Measurements from ENCODE around the gene POU5F2. TPM values are rescaled to one million over a fixed set of nuclear protein-coding genes. Genes with fewer than 3 reads are reported as not detected.
A peak's percentile ranks its signal among the peaks of the same experiment; 100 is the strongest.

Gene POU5F2
- total RNA-seq, 3 donors from 2014 or later: 1.2 to 2.3 (median 1.6) TPM

GRCh38 chr5:93723681-93724080 lies 17.7 kb downstream of the POU5F2 start:
- intact Hi-C loops (cut with DNase I, micrococcal nuclease): no loop called here

DNA sequence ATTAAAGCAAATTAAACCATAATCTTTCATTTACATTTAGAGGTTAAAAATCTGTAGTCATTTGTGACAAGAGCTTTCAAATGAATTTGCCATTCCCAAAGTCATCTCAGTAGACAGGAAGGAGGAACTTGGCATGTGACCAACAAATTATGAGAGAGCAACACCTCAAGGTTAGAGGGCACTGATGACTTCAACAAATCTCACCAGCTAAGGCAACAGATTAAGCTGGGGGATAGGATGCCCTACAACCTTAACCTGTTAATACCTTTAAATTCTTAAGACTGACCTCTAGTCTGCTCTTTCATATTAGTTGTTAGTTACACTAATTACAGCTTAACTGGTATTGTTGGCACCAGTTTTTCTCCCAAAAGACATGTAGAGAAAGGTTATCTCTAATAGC lies 18.4 kb downstream of the POU5F2 start:
- DNase-seq: peak in 1 of 3 donors; percentile 10
- ATAC-seq: peak; percentile 37
- no peak for TF ChIP-seq CTCF (IDR thresholded peaks at IDR 0.05)
- no peaks in the 10 kb centered on the region for H3K36me3 ChIP-seq (ENCODE audit: low read depth)
- no peaks in the 10 kb centered on the region for H3K9me3 ChIP-seq
- intact Hi-C loops (cut with DNase I, micrococcal nuclease): no loop called here
- H3K4me3 ChIP-seq: no peak overlapping the region
- no peaks in the 10 kb centered on the region for H3K4me1 ChIP-seq (ENCODE audit: low read depth)

More at GRCh38 chr5:93723681-93724080, 17.7 kb downstream of the POU5F2 start:
- Histone ChIP-seq H3K4me1 (ENCODE audit: low read depth) (no peaks in the 10 kb centered on the region), H3K36me3 (ENCODE audit: low read depth) (no peaks in the 10 kb centered on the region), H3K9me3 (no peaks in the 10 kb centered on the region), H3K4me3 (no peak overlapping the region)
- ATAC-seq (no peak), DNase-seq (no peak)
- no peak for TF ChIP-seq CTCF (IDR thresholded peaks at IDR 0.05)

- Histone ChIP-seq H3K36me3 (ENCODE audit: low read depth) (no peaks in the 10 kb centered on the region), H3K9me3 (no peaks in the 10 kb centered on the region), H3K4me1 (ENCODE audit: low read depth) (no peaks in the 10 kb centered on the region), H3K4me3 (no peak overlapping the region)
- DNase-seq: no peak
- TF ChIP-seq CTCF (IDR thresholded peaks at IDR 0.05): no peak
- intact Hi-C loops (cut with DNase I, micrococcal nuclease): no loop called here
- ATAC-seq: no peak
These were observed 18.8 kb downstream of the POU5F2 start for GRCh38 chr5:93722588-93722987.

DNA sequence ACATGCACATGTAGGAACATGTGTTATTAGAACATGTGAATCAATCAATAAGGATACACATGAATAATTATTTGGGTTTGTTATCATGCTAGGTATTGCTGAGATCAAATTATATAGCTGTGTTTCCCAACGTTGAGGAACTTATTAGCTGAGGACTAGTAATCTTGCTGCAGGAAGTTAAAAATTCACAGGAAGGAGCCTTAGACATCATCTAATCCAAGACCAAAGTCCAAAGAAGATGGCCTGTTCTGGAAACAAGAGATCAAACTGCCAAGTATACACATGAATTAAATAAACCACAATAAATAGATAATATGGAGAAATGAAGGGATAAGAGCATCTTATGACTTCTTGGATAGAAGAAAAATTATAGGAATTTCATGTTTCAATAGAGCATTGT lies 19.9 kb downstream of the POU5F2 start:
- intact Hi-C loops (cut with DNase I, micrococcal nuclease): no loop called here
- no peak for DNase-seq
- H3K36me3 ChIP-seq (ENCODE audit: low read depth): no peaks in the 10 kb centered on the region
- no peak overlapping the region for H3K4me3 ChIP-seq
- no peaks in the 10 kb centered on the region for H3K4me1 ChIP-seq (ENCODE audit: low read depth)
- no peaks in the 10 kb centered on the region for H3K9me3 ChIP-seq
- ATAC-seq: peak; percentile 65
- TF ChIP-seq CTCF (IDR thresholded peaks at IDR 0.05): no peak

DNA sequence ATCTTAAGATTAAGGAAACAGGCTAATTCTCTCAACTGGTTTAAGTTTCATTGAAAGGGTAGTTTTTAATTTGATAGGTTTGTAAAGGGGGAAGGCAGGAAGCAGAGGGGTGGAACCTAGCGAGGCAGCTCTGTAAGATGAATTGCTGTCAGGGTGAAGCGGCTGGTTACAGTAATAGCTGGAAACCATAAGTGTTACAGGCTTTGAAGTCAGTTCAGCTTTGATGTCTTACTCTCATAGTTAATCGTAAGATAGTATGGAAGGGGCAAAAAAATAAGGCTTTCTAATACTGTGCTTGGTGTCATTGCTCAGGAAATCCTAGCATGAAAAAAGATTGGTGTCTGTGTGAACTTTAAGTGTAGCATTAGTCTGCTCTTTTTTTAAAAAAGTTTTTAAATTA lies 20.3 kb downstream of the POU5F2 start:
- ATAC-seq (no peak), DNase-seq (no peak)
- TF ChIP-seq CTCF (IDR thresholded peaks at IDR 0.05): no peak
- intact Hi-C loops (cut with DNase I, micrococcal nuclease): no loop called here
- Histone ChIP-seq H3K4me1 (ENCODE audit: low read depth) (no peaks in the 10 kb centered on the region), H3K4me3 (no peak overlapping the region), H3K36me3 (ENCODE audit: low read depth) (no peaks in the 10 kb centered on the region), H3K9me3 (no peaks in the 10 kb centered on the region)

DNA sequence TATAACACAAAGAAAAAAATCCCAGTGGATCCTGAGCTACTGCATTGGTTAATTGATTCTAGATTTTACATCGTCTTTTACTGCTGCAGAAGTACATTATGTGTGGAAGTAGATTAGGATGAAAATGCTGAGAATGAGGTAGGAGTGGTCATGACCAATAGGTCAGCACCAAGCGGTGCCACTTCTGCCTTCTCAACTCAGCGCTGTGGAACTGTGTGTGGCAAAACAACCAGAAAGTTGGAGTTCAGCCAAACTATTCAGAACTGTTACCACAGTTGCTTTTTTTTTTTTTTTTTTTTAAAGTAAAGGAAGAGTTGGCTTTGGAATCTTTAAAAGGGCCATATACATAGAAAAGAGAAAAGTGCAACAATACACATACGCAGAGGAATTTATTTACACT lies 24.2 kb downstream of the POU5F2 start:
- no peak overlapping the region for H3K4me3 ChIP-seq
- DNase-seq: no peak
- H3K4me1 ChIP-seq (ENCODE audit: low read depth): no peaks in the 10 kb centered on the region
- ATAC-seq: peak; percentile 28
- H3K9me3 ChIP-seq: no peaks in the 10 kb centered on the region
- intact Hi-C loops (cut with DNase I, micrococcal nuclease): no loop called here
- H3K36me3 ChIP-seq (ENCODE audit: low read depth): no peaks in the 10 kb centered on the region
- TF ChIP-seq CTCF (IDR thresholded peaks at IDR 0.05): no peak

Measured in mucosa of descending colon (tissue), 3 donors.